Kidney capillary endothelial cell (primary cell): Measurements from ENCODE around the gene TUBB1.
"Not testable (repeated sequence)": the region's sequence is repeated elsewhere in the genome, so short reads cannot be mapped to it uniquely, and the experiment has no call there.

Experiments used
- DNase-seq: peaks from one replicate; pipeline ENCODE4 v3.0.0-alpha.2; 2018; ENCODE audit warnings: low spot score

TUBB1 gene

GRCh38 chr20:59006167-59006863, 12.9 kb upstream of the TUBB1 start:
- DNase-seq, result no peak

- peak; percentile 33 for DNase-seq
These were observed 12.2 kb upstream of the TUBB1 start, which contains the start of gene CTSZ for GRCh38 chr20:59006864-59007664. Gene CTSZ, minus strand, starts transcription at chr20:59007254. Its CDS starts 126 bp downstream, at chr20:59007128.

- DNase-seq, result no peak
These were observed 11.3 kb upstream of the TUBB1 start for GRCh38 chr20:59007665-59008511.

GRCh38 chr20:59008715-59009336, 10.4 kb upstream of the TUBB1 start:
- DNase-seq, result no peak

- no peak for DNase-seq
These were observed 8.8 kb upstream of the TUBB1 start for GRCh38 chr20:59010321-59010994.

GRCh38 chr20:59010995-59011873, 8.0 kb upstream of the TUBB1 start:
- peak; percentile 93 for DNase-seq

GRCh38 chr20:59011874-59012157, 7.4 kb upstream of the TUBB1 start:
- DNase-seq, result not testable (repeated sequence)

- DNase-seq, result no peak
These were observed 5.9 kb upstream of the TUBB1 start for GRCh38 chr20:59013031-59013951.

- DNase-seq, result no peak
These were observed 5.1 kb upstream of the TUBB1 start for GRCh38 chr20:59013959-59014608.

GRCh38 chr20:59014680-59015389, 4.4 kb upstream of the TUBB1 start:
- no peak for DNase-seq

GRCh38 chr20:59015411-59015810, 3.8 kb upstream of the TUBB1 start:
- no peak for DNase-seq

GRCh38 chr20:59015812-59016711, 3.2 kb upstream of the TUBB1 start:
- no peak for DNase-seq

- no peak for DNase-seq
These were observed 2.3 kb upstream of the TUBB1 start for GRCh38 chr20:59016795-59017492.

GRCh38 chr20:59017493-59018231, 1.6 kb upstream of the TUBB1 start:
- no peak for DNase-seq

GRCh38 chr20:59018817-59019216, 412 bp upstream of the TUBB1 start:
- DNase-seq, result no peak
